Neuronal stem cell (in vitro differentiated cells): ENCODE data around the gene DOHH.

Experiments
- DNase-seq: peaks from one replicate; pipeline ENCODE4 v3.0.0-alpha.2; 2013; ENCODE audit warnings: low spot score
- H2AFZ ChIP-seq: one replicate; pipeline ENCODE4 v1.6.1; 2013; ENCODE audit warnings: mild to moderate bottlenecking, low read length, inconsistent platforms
- H2AK5ac ChIP-seq: 2 replicates; pipeline ENCODE4 v1.6.1; 2013; ENCODE audit warnings: low read depth, mild to moderate bottlenecking, inconsistent platforms, low read length, moderate library complexity, mixed read lengths
- H2BK120ac ChIP-seq: 2 replicates; pipeline ENCODE4 v1.6.1; 2013; ENCODE audit warnings: low read depth, mild to moderate bottlenecking, inconsistent platforms, low read length, moderate library complexity, mixed read lengths
- H2BK12ac ChIP-seq: one replicate; pipeline ENCODE4 v1.6.1; 2013; ENCODE audit warnings: low read length, inconsistent platforms
- H2BK15ac ChIP-seq: 2 replicates; pipeline ENCODE4 v1.6.1; 2013; ENCODE audit warnings: mild to moderate bottlenecking, low read length, inconsistent platforms, mixed read lengths
- H2BK5ac ChIP-seq: one replicate; pipeline ENCODE4 v1.6.1; 2013; ENCODE audit warnings: inconsistent platforms, mild to moderate bottlenecking, low read length, moderate library complexity
- H3K14ac ChIP-seq: one replicate; pipeline ENCODE4 v1.6.1; 2013; ENCODE audit warnings: low read length, inconsistent platforms
- H3K18ac ChIP-seq: 2 replicates; pipeline ENCODE4 v1.6.1; 2013; ENCODE audit warnings: low read length, inconsistent platforms
- H3K23ac ChIP-seq: 2 replicates; pipeline ENCODE4 v1.6.1; 2013; ENCODE audit warnings: low read depth, mild to moderate bottlenecking, mixed read lengths, low read length, inconsistent platforms; ENCODE audit not compliant: poor library complexity
- H3K27ac ChIP-seq: replicated peaks from 3 replicates; pipeline ENCODE4 v1.5.1; 2013; ENCODE audit warnings: low read length, inconsistent platforms
- H3K27me3 ChIP-seq, 3 experiments: 2 replicates each; pipeline ENCODE4 v1.6.1; 2013; ENCODE audit warnings: low read length in 3 of 3, mild to moderate bottlenecking in 2 of 3, inconsistent platforms in 1 of 3, low read depth in 1 of 3, mixed read lengths in 1 of 3, moderate library complexity in 1 of 3; ENCODE audit not compliant: control insufficient read depth in 3 of 3, insufficient read depth in 3 of 3
- H3K36me3 ChIP-seq, 2 donors: replicated peaks in 1 of 2; 2 replicates each; pipeline ENCODE4 v1.6.1; 2013; ENCODE audit warnings: low read length in 2 of 2; ENCODE audit not compliant: control insufficient read depth in 2 of 2, insufficient read depth in 2 of 2
- H3K4ac ChIP-seq: 2 replicates; pipeline ENCODE4 v1.6.1; 2013; ENCODE audit warnings: inconsistent platforms, mild to moderate bottlenecking, low read length, moderate library complexity
- H3K4me1 ChIP-seq, 2 donors: 1 replicate in 1 of 2; 2 replicates in 1 of 2; pipeline ENCODE4 v1.6.1; 2013; ENCODE audit warnings: low read length in 2 of 2, low read depth in 1 of 2; ENCODE audit not compliant: control insufficient read depth in 2 of 2, insufficient read depth in 1 of 2
- H3K4me2 ChIP-seq: one replicate; pipeline ENCODE4 v1.6.1; 2013; ENCODE audit warnings: mild to moderate bottlenecking, low read length, inconsistent platforms; ENCODE audit not compliant: insufficient read depth, poor library complexity, severe bottlenecking
- H3K4me3 ChIP-seq, 2 donors: 2 replicates each; pipeline ENCODE4 v1.5.1; 2013; ENCODE audit warnings: low read length in 2 of 2, mild to moderate bottlenecking in 2 of 2, inconsistent platforms in 1 of 2, moderate library complexity in 1 of 2
- H3K79me1 ChIP-seq: one replicate; pipeline ENCODE4 v1.6.1; 2013; ENCODE audit warnings: low read depth, mild to moderate bottlenecking, inconsistent platforms, low read length, moderate library complexity
- H3K9ac ChIP-seq: one replicate; pipeline ENCODE4 v1.6.1; 2013; ENCODE audit warnings: mild to moderate bottlenecking, low read depth, low read length, inconsistent platforms; ENCODE audit not compliant: poor library complexity
- H3K9me3 ChIP-seq, 2 donors: replicated peaks in 1 of 2; 2 replicates each; pipeline versions ENCODE3 to v1.6.1; 2013; ENCODE audit warnings: low read length in 2 of 2, mild to moderate bottlenecking in 2 of 2, inconsistent platforms in 1 of 2, low read depth in 1 of 2, mixed read lengths in 1 of 2, moderate library complexity in 1 of 2; ENCODE audit not compliant: control insufficient read depth in 2 of 2, insufficient read depth in 1 of 2
- H4K8ac ChIP-seq: one replicate; pipeline ENCODE4 v1.6.1; 2013; ENCODE audit warnings: low read depth, mild to moderate bottlenecking, inconsistent platforms, low read length, moderate library complexity
- H4K91ac ChIP-seq: one replicate; pipeline ENCODE4 v1.6.1; 2013; ENCODE audit warnings: low read length, low read depth, mild to moderate bottlenecking, inconsistent platforms; ENCODE audit not compliant: poor library complexity
- WGBS, 2 donors: extraction: QIAGEN DNeasy Blood & Tissue Kit; methylation state at CpG; one replicate each; pipeline ENCODE4 v1.1.7; 2013; ENCODE audit warnings: missing lambda C conversion rate in 2 of 2, mixed read lengths in 1 of 2; ENCODE audit not compliant: insufficient read length in 2 of 2, insufficient replicate concordance in 1 of 2; ENCODE audit errors: extremely low coverage in 2 of 2; 5-methylcytosine and 5-hydroxymethylcytosine counted together

DOHH gene

GRCh38 chr19:3505598-3506383 is 5.3 kb upstream of the DOHH start, which contains the start of gene FZR1:
Gene FZR1, plus strand, starts transcription at chr19:3506311. Its CDS starts 16,679 bp downstream, at chr19:3522990.
- Histone ChIP-seq H3K18ac (peak within 1 kb of the TSS; percentile 95), H3K4ac (no peak within 1 kb of the TSS), H2BK15ac (no peak within 1 kb of the TSS), H4K8ac (peak within 1 kb of the TSS; percentile 86), H3K14ac (peak within 1 kb of the TSS; percentile 94), H4K91ac (no peak within 1 kb of the TSS), H3K36me3 (peaks cover 17 to 31% of the 10 kb centered on the region in 2 donors), H3K27me3 (no peaks in the 10 kb centered on the region), H2BK12ac (no peak within 1 kb of the TSS), H3K4me3 (peak within 1 kb of the TSS; percentile 90 to 92), H3K9ac (peak within 1 kb of the TSS; percentile 99), H2BK5ac (peak within 1 kb of the TSS; percentile 90), H3K4me1 (peaks cover 9 to 13% of the 10 kb centered on the region in 2 donors), H3K79me1 (peaks cover 33% of the 10 kb centered on the region), H3K23ac (peak within 1 kb of the TSS; percentile 85), H3K9me3 (no peaks in the 10 kb centered on the region), H2AK5ac (peak within 1 kb of the TSS; percentile 97), H2AFZ (peak within 1 kb of the TSS; percentile 90), H3K4me2 (peak within 1 kb of the TSS; percentile 99), H2BK120ac (peak within 1 kb of the TSS; percentile 97), H3K27ac (peak within 1 kb of the TSS; percentile 47)
- WGBS, 2 donors: no CpG with 5 or more reads among the region's 79 CpGs
- peak; percentile 96 for DNase-seq

DNA sequence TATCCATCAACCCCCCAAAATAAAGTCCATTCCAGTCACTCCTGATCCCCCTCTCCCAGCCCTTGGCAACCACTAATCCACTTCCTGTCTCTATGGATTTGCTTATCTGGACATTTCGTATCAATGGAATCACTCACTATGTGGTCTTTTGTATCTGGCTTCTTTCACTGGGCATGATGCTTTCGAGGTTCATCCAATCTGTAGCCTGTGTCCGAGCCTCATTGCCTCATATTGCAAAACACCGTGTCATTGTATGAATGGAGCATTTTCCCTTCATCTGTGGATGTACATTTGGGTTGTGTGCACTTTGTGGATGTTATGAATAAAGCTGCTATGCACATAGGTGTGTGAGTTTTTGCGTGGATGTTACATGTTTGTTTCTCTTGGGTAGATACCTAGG is 4.3 kb upstream of the DOHH start:
- peaks cover 0 to 2% of the 10 kb centered on the region in 2 donors for H3K9me3 ChIP-seq

GRCh38 chr19:3503036-3503572 is 2.6 kb upstream of the DOHH start:
- no CpG with 5 or more reads among the region's 13 CpGs for WGBS, 2 donors
- Histone ChIP-seq H3K79me1 (peaks cover 17% of the 10 kb centered on the region), H3K4me3 (no peak overlapping the region), H3K36me3 (peaks cover 0 to 5% of the 10 kb centered on the region in 2 donors), H3K23ac (no peak overlapping the region), H3K18ac (no peak overlapping the region), H3K4me1 (peaks cover 9 to 16% of the 10 kb centered on the region in 2 donors), H2BK12ac (peak overlapping the region; percentile 14), H3K9ac (no peak overlapping the region), H2AFZ (peak overlapping the region; percentile 69), H3K14ac (no peak overlapping the region), H2BK5ac (no peak overlapping the region), H3K4ac (no peak overlapping the region), H3K9me3 (peaks cover 0 to 2% of the 10 kb centered on the region in 2 donors), H3K4me2 (no peak overlapping the region), H2BK15ac (peak overlapping the region; percentile 91), H2BK120ac (no peak overlapping the region), H2AK5ac (no peak overlapping the region), H3K27ac (no peak overlapping the region), H4K91ac (no peak overlapping the region), H3K27me3 (no peaks in the 10 kb centered on the region), H4K8ac (no peak overlapping the region)
- no peak for DNase-seq

More for the DNA sequence above, 4.3 kb upstream of the DOHH start:
- Histone ChIP-seq H3K36me3 (peaks cover 12 to 20% of the 10 kb centered on the region in 2 donors), H3K4me2 (no peak overlapping the region), H3K4me1 (peaks cover 9 to 14% of the 10 kb centered on the region in 2 donors), H3K27me3 (no peaks in the 10 kb centered on the region), H3K4ac (no peak overlapping the region), H3K14ac (no peak overlapping the region), H2AFZ (no peak overlapping the region), H4K91ac (no peak overlapping the region), H2BK120ac (no peak overlapping the region), H3K9ac (no peak overlapping the region), H2BK5ac (no peak overlapping the region), H4K8ac (no peak overlapping the region), H2AK5ac (no peak overlapping the region), H3K27ac (no peak overlapping the region), H3K23ac (no peak overlapping the region), H2BK12ac (no peak overlapping the region), H2BK15ac (no peak overlapping the region), H3K4me3 (no peak overlapping the region), H3K79me1 (peaks cover 29% of the 10 kb centered on the region), H3K18ac (no peak overlapping the region)
- no CpG with 5 or more reads among the region's 5 CpGs for WGBS, 2 donors
- no peak for DNase-seq

DNA sequence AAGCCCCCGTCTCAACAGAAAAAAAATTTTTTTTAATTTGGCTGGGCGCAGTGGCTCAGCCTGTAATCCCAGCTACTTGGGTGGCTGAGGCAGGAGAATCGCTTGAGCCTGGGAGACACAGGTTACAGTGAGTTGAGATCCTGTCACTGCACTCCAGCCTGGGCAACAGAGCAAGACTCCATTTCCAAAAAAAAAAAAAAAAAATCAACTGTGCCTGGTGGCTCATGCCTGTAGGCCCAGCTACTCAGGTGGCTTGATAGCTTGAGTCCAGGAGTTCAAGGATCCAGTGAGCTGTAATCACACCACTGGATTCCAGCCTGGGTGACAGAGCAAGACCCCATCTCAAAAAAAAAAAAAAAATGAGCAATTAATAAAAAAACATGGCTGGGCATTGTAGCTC is 1.3 kb upstream of the DOHH start:
- Histone ChIP-seq H3K4ac (no peak overlapping the region), H4K8ac (no peak overlapping the region), H3K23ac (no peak overlapping the region), H2BK120ac (no peak overlapping the region), H3K14ac (no peak overlapping the region), H2BK5ac (no peak overlapping the region), H3K9me3 (peaks cover 0 to 2% of the 10 kb centered on the region in 2 donors), H2BK15ac (no peak overlapping the region), H2BK12ac (no peak overlapping the region), H3K4me3 (no peak overlapping the region), H3K36me3 (peaks cover 2 to 7% of the 10 kb centered on the region in 2 donors), H4K91ac (no peak overlapping the region), H3K27ac (no peak overlapping the region), H3K27me3 (no peaks in the 10 kb centered on the region), H2AFZ (no peak overlapping the region), H3K9ac (no peak overlapping the region), H2AK5ac (no peak overlapping the region), H3K18ac (no peak overlapping the region), H3K4me2 (no peak overlapping the region), H3K4me1 (peaks cover 5 to 8% of the 10 kb centered on the region in 2 donors), H3K79me1 (peaks cover 9% of the 10 kb centered on the region)
- no peak for DNase-seq
- WGBS, 2 donors: no CpG with 5 or more reads among the region's 3 CpGs
